ENCODE measurements around the gene BMP6. TPM values are rescaled to one million over a fixed set of nuclear protein-coding genes. Genes with fewer than 3 reads are reported as not detected.

The BMP6 gene
- total and polyA plus RNA-seq, 2 of the 8 experiments (the other 6 are each of a cell fraction or from before 2014, with no cell fraction given), result 2.0 to 2.1 TPM

- TF ChIP-seq, protein P1, sequence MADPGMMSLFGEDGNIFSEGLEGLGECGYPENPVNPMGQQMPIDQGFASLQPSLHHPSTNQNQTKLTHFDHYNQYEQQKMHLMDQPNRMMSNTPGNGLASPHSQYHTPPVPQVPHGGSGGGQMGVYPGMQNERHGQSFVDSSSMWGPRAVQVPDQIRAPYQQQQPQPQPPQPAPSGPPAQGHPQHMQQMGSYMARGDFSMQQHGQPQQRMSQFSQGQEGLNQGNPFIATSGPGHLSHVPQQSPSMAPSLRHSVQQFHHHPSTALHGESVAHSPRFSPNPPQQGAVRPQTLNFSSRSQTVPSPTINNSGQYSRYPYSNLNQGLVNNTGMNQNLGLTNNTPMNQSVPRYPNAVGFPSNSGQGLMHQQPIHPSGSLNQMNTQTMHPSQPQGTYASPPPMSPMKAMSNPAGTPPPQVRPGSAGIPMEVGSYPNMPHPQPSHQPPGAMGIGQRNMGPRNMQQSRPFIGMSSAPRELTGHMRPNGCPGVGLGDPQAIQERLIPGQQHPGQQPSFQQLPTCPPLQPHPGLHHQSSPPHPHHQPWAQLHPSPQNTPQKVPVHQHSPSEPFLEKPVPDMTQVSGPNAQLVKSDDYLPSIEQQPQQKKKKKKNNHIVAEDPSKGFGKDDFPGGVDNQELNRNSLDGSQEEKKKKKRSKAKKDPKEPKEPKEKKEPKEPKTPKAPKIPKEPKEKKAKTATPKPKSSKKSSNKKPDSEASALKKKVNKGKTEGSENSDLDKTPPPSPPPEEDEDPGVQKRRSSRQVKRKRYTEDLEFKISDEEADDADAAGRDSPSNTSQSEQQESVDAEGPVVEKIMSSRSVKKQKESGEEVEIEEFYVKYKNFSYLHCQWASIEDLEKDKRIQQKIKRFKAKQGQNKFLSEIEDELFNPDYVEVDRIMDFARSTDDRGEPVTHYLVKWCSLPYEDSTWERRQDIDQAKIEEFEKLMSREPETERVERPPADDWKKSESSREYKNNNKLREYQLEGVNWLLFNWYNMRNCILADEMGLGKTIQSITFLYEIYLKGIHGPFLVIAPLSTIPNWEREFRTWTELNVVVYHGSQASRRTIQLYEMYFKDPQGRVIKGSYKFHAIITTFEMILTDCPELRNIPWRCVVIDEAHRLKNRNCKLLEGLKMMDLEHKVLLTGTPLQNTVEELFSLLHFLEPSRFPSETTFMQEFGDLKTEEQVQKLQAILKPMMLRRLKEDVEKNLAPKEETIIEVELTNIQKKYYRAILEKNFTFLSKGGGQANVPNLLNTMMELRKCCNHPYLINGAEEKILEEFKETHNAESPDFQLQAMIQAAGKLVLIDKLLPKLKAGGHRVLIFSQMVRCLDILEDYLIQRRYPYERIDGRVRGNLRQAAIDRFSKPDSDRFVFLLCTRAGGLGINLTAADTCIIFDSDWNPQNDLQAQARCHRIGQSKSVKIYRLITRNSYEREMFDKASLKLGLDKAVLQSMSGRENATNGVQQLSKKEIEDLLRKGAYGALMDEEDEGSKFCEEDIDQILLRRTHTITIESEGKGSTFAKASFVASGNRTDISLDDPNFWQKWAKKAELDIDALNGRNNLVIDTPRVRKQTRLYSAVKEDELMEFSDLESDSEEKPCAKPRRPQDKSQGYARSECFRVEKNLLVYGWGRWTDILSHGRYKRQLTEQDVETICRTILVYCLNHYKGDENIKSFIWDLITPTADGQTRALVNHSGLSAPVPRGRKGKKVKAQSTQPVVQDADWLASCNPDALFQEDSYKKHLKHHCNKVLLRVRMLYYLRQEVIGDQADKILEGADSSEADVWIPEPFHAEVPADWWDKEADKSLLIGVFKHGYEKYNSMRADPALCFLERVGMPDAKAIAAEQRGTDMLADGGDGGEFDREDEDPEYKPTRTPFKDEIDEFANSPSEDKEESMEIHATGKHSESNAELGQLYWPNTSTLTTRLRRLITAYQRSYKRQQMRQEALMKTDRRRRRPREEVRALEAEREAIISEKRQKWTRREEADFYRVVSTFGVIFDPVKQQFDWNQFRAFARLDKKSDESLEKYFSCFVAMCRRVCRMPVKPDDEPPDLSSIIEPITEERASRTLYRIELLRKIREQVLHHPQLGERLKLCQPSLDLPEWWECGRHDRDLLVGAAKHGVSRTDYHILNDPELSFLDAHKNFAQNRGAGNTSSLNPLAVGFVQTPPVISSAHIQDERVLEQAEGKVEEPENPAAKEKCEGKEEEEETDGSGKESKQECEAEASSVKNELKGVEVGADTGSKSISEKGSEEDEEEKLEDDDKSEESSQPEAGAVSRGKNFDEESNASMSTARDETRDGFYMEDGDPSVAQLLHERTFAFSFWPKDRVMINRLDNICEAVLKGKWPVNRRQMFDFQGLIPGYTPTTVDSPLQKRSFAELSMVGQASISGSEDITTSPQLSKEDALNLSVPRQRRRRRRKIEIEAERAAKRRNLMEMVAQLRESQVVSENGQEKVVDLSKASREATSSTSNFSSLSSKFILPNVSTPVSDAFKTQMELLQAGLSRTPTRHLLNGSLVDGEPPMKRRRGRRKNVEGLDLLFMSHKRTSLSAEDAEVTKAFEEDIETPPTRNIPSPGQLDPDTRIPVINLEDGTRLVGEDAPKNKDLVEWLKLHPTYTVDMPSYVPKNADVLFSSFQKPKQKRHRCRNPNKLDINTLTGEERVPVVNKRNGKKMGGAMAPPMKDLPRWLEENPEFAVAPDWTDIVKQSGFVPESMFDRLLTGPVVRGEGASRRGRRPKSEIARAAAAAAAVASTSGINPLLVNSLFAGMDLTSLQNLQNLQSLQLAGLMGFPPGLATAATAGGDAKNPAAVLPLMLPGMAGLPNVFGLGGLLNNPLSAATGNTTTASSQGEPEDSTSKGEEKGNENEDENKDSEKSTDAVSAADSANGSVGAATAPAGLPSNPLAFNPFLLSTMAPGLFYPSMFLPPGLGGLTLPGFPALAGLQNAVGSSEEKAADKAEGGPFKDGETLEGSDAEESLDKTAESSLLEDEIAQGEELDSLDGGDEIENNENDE (IDR thresholded peaks at IDR 0.05; ENCODE audit: insufficient replicate concordance, low read length), result no peak
- TF ChIP-seq POU5F1 (IDR thresholded peaks at IDR 0.05; ENCODE audit: low read depth, low read length) (no peak), USF2 (IDR thresholded peaks at IDR 0.05; ENCODE audit: low read length) (no peak), SP1 (IDR thresholded peaks at IDR 0.05; ENCODE audit: low read depth, low read length) (no peak), RAD21 (IDR thresholded peaks at IDR 0.05 in 1 of 2, conservative IDR thresholded peaks at IDR 0.05 in 1 of 2; ENCODE audit: low read depth in 2 of 2, low read length in 2 of 2) (no peak), SRF (IDR thresholded peaks at IDR 0.05; ENCODE audit: low read depth, low read length) (no peak)
- TF ChIP-seq, protein P2, sequence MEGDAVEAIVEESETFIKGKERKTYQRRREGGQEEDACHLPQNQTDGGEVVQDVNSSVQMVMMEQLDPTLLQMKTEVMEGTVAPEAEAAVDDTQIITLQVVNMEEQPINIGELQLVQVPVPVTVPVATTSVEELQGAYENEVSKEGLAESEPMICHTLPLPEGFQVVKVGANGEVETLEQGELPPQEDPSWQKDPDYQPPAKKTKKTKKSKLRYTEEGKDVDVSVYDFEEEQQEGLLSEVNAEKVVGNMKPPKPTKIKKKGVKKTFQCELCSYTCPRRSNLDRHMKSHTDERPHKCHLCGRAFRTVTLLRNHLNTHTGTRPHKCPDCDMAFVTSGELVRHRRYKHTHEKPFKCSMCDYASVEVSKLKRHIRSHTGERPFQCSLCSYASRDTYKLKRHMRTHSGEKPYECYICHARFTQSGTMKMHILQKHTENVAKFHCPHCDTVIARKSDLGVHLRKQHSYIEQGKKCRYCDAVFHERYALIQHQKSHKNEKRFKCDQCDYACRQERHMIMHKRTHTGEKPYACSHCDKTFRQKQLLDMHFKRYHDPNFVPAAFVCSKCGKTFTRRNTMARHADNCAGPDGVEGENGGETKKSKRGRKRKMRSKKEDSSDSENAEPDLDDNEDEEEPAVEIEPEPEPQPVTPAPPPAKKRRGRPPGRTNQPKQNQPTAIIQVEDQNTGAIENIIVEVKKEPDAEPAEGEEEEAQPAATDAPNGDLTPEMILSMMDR (IDR thresholded peaks at IDR 0.05; ENCODE audit: control extremely low read depth in 1 of 3, insufficient read depth in 1 of 3, low read depth in 1 of 3, low read length in 3 of 3), result no peak
Observed at GRCh38 chr6:7707787-7708186, 18.1 kb upstream of the BMP6 start (continued).

All from H1 (cell line).